ENCODE results near the gene BCAS3. TPM values are rescaled to one million over a fixed set of nuclear protein-coding genes. Genes with fewer than 3 reads are reported as not detected.

The BCAS3 gene
- total RNA-seq, 1 donor from 2014 or later: 44.8 TPM

GRCh38 chr17:61164517-61164916 lies 486.9 kb downstream of the BCAS3 start:
- Mint-ChIP-seq H3K36me3 (ENCODE audit: unreplicated experiment) (peaks cover 7% of the 10 kb centered on the region), H3K4me1 (ENCODE audit: low read depth, unreplicated experiment) (peaks cover 27% of the 10 kb centered on the region), H3K27ac (ENCODE audit: unreplicated experiment) (no peak overlapping the region), H3K27me3 (ENCODE audit: unreplicated experiment) (no peaks in the 10 kb centered on the region), H3K9me3 (ENCODE audit: unreplicated experiment) (no peaks in the 10 kb centered on the region), H3K4me3 (ENCODE audit: unreplicated experiment) (no peak overlapping the region)
- TF ChIP-seq CTCF (IDR thresholded peaks at IDR 0.05; ENCODE audit: partially characterized antibody, unreplicated experiment): no peak
- no peak for DNase-seq

- H3K36me3 Mint-ChIP-seq (ENCODE audit: unreplicated experiment): peaks cover 7% of the 10 kb centered on the region
- H3K4me1 Mint-ChIP-seq (ENCODE audit: low read depth, unreplicated experiment): peaks cover 17% of the 10 kb centered on the region
- DNase-seq: no peak
- no peak overlapping the region for H3K27ac Mint-ChIP-seq (ENCODE audit: unreplicated experiment)
- H3K4me3 Mint-ChIP-seq (ENCODE audit: unreplicated experiment): no peak overlapping the region
- no peak for TF ChIP-seq CTCF (IDR thresholded peaks at IDR 0.05; ENCODE audit: partially characterized antibody, unreplicated experiment)
- H3K9me3 Mint-ChIP-seq (ENCODE audit: unreplicated experiment): no peaks in the 10 kb centered on the region
- no peaks in the 10 kb centered on the region for H3K27me3 Mint-ChIP-seq (ENCODE audit: unreplicated experiment)
Measured at GRCh38 chr17:61167075-61167474, 489.4 kb downstream of the BCAS3 start.

- no peak overlapping the region for H3K4me3 Mint-ChIP-seq (ENCODE audit: unreplicated experiment)
- H3K27me3 Mint-ChIP-seq (ENCODE audit: unreplicated experiment): no peaks in the 10 kb centered on the region
- H3K36me3 Mint-ChIP-seq (ENCODE audit: unreplicated experiment): peaks cover 7% of the 10 kb centered on the region
- H3K4me1 Mint-ChIP-seq (ENCODE audit: low read depth, unreplicated experiment): peaks cover 14% of the 10 kb centered on the region
- no peak for DNase-seq
- H3K27ac Mint-ChIP-seq (ENCODE audit: unreplicated experiment): no peak overlapping the region
- TF ChIP-seq CTCF (IDR thresholded peaks at IDR 0.05; ENCODE audit: partially characterized antibody, unreplicated experiment): no peak
- H3K9me3 Mint-ChIP-seq (ENCODE audit: unreplicated experiment): no peaks in the 10 kb centered on the region
Measured at GRCh38 chr17:61168506-61168905, 490.9 kb downstream of the BCAS3 start.

- H3K36me3 Mint-ChIP-seq (ENCODE audit: unreplicated experiment): no peaks in the 10 kb centered on the region
- no peaks in the 10 kb centered on the region for H3K27me3 Mint-ChIP-seq (ENCODE audit: unreplicated experiment)
- TF ChIP-seq CTCF (IDR thresholded peaks at IDR 0.05; ENCODE audit: partially characterized antibody, unreplicated experiment): no peak
- H3K27ac Mint-ChIP-seq (ENCODE audit: unreplicated experiment): no peak overlapping the region
- H3K4me3 Mint-ChIP-seq (ENCODE audit: unreplicated experiment): no peak overlapping the region
- no peaks in the 10 kb centered on the region for H3K9me3 Mint-ChIP-seq (ENCODE audit: unreplicated experiment)
- no peak for DNase-seq
- H3K4me1 Mint-ChIP-seq (ENCODE audit: low read depth, unreplicated experiment): peaks cover 6% of the 10 kb centered on the region
Measured at GRCh38 chr17:61174310-61174709, 496.7 kb downstream of the BCAS3 start.

GRCh38 chr17:61175298-61176142 lies 497.9 kb downstream of the BCAS3 start:
- no peak for TF ChIP-seq CTCF (IDR thresholded peaks at IDR 0.05; ENCODE audit: partially characterized antibody, unreplicated experiment)
- no peak for DNase-seq
- H3K27ac Mint-ChIP-seq (ENCODE audit: unreplicated experiment): no peak overlapping the region
- H3K4me1 Mint-ChIP-seq (ENCODE audit: low read depth, unreplicated experiment): peaks cover 9% of the 10 kb centered on the region
- no peak overlapping the region for H3K4me3 Mint-ChIP-seq (ENCODE audit: unreplicated experiment)
- H3K36me3 Mint-ChIP-seq (ENCODE audit: unreplicated experiment): no peaks in the 10 kb centered on the region
- H3K9me3 Mint-ChIP-seq (ENCODE audit: unreplicated experiment): no peaks in the 10 kb centered on the region
- no peaks in the 10 kb centered on the region for H3K27me3 Mint-ChIP-seq (ENCODE audit: unreplicated experiment)

Data from glutamatergic neuron (in vitro differentiated cells).